K562 (cell line): ENCODE results near the gene CMTM4. TPM values are rescaled to one million over a fixed set of nuclear protein-coding genes. Genes with fewer than 3 reads are reported as not detected.

Experiments
- BRD4 ChIP-seq: fragments of 200-600 bp; sonication (generic); IDR thresholded peaks from 2 replicates; pipeline ENCODE4 v1.6.1; 2017; ENCODE audit warnings: inconsistent platforms
- CCNT2 ChIP-seq: IDR thresholded peaks from 2 replicates; pipeline ENCODE4 v1.6.1; 2011; ENCODE audit warnings: borderline replicate concordance, low read depth, mild to moderate bottlenecking, moderate library complexity, mixed read lengths, low read length; ENCODE audit not compliant: insufficient read length; ENCODE audit errors: extremely low read depth
- HNRNPH1 ChIP-seq: fragments of 200-400 bp; formaldehyde crosslinking; optimal IDR thresholded peaks from 2 replicates; pipeline ENCODE3; 2017; ENCODE audit warnings: low read depth, mild to moderate bottlenecking, low read length, moderate library complexity
- HOXB6 ChIP-seq: fragments of 250-450 bp; sonication (Bioruptor Pico); IDR thresholded peaks from 2 replicates; pipeline ENCODE4 v1.5.1; 2022; ENCODE audit warnings: mild to moderate bottlenecking, borderline replicate concordance
- KAT7 ChIP-seq: sonication (generic); formaldehyde crosslinking; IDR thresholded peaks from 2 replicates; pipeline ENCODE4 v1.8.0; 2022; ENCODE audit warnings: missing genetic modification reagents, mild to moderate bottlenecking, borderline replicate concordance
- LCOR ChIP-seq: sonication (generic); formaldehyde crosslinking; IDR thresholded peaks from 2 replicates; pipeline ENCODE4 v1.8.0; 2022; ENCODE audit warnings: mild to moderate bottlenecking, missing genetic modification reagents
- MCM2 ChIP-seq: fragments of 450-650 bp; IDR thresholded peaks from 2 replicates; pipeline ENCODE4 v1.6.1; 2017; ENCODE audit warnings: low read depth, mild to moderate bottlenecking
- PHF21A ChIP-seq: fragments of 450-650 bp; IDR thresholded peaks from 2 replicates; pipeline ENCODE4 v1.6.1; 2017; ENCODE audit warnings: low read depth, borderline replicate concordance
- POLR2AphosphoS5 ChIP-seq: IDR thresholded peaks from 2 replicates; pipeline ENCODE4 v1.6.1; 2011; ENCODE audit warnings: mild to moderate bottlenecking, low read depth, low read length, moderate library complexity; ENCODE audit not compliant: control insufficient read depth, insufficient read depth
- SIX5 ChIP-seq, 2 experiments: IDR thresholded peaks; 2 replicates each; pipeline ENCODE4 v1.6.1; 2011; ENCODE audit warnings: low read length in 2 of 2, borderline replicate concordance in 1 of 2, low read depth in 1 of 2, mild to moderate bottlenecking in 1 of 2, moderate library complexity in 1 of 2; ENCODE audit not compliant: insufficient read depth in 1 of 2
- SREBF2 ChIP-seq: sonication (generic); formaldehyde crosslinking; IDR thresholded peaks from 2 replicates; pipeline ENCODE4 v1.4.0; 2020; ENCODE audit warnings: mild to moderate bottlenecking, missing genetic modification reagents
- TAF15 ChIP-seq: fragments of 200-400 bp; formaldehyde crosslinking; IDR thresholded peaks from 2 replicates; pipeline ENCODE4 v1.6.1; 2017; ENCODE audit warnings: mild to moderate bottlenecking, low read depth, low read length, moderate library complexity
- USF2 ChIP-seq: sonication (generic); formaldehyde crosslinking; IDR thresholded peaks from 2 replicates; pipeline ENCODE4 v1.5.0; 2020; ENCODE audit warnings: missing genetic modification reagents
- ZEB2 ChIP-seq: fragments of 450-650 bp; IDR thresholded peaks from 2 replicates; pipeline ENCODE4 v1.6.1; 2016
- ZKSCAN8 ChIP-seq: fragments of 200-800 bp; sonication (Bioruptor generic); IDR thresholded peaks from 2 replicates; pipeline ENCODE4 v1.6.1; 2016; ENCODE audit warnings: missing genetic modification characterization, missing compliant biosample characterization
- ZNF586 ChIP-seq: fragments of 450-650 bp; formaldehyde crosslinking; conservative IDR thresholded peaks from 2 replicates; pipeline ENCODE4 v1.4.0; 2020; ENCODE audit warnings: mild to moderate bottlenecking, moderate library complexity
- polyA plus RNA-seq, 8 experiments: library from polyadenylated mRNA; depleted of rRNA in 4 of 8; stranded (reverse) in 5 of 8; unstranded in 3 of 8; fragments of >200 nt; fragmentation: Nextera tagmentation in 2 of 8; fragmentation: Illumina TruSeq in 1 of 8; extraction: Ambion mirVana in 2 of 8; extraction: Trizol in 1 of 8; gene quantifications; 2 replicates each; pipeline versions ENCODE4 v1.2.1 to v1.2.3, GENCODE V29; 2011 to 2014; ENCODE audit warnings: inconsistent platforms in 1 of 8, missing spikeins in 1 of 8
- total RNA-seq, 7 experiments: library from RNA; depleted of rRNA in 6 of 7; stranded (reverse); fragments of >200 nt in 6 of 7; fragmentation: Illumina TruSeq in 2 of 7; extraction: Trizol in 2 of 7; gene quantifications; 2 replicates each; pipeline versions ENCODE4 v1.2.1 to v1.2.3, GENCODE V29; 2011 to 2021; ENCODE audit warnings: low replicate concordance in 1 of 7
- TF ChIP-seq, protein P1 (sequence below): fragments of 450-650 bp; IDR thresholded peaks from 2 replicates; pipeline ENCODE4 v1.6.1; 2014; ENCODE audit warnings: low read depth, mild to moderate bottlenecking, moderate library complexity, borderline replicate concordance
- TF ChIP-seq, protein P2 (sequence below): sonication (generic); formaldehyde crosslinking; IDR thresholded peaks from 2 replicates; pipeline ENCODE4 v1.4.0; 2020; ENCODE audit warnings: mild to moderate bottlenecking, missing genetic modification reagents
- TF ChIP-seq, protein P3 (sequence below), 3 experiments: fragments of 200-800 bp in 1 of 3; sonication (Bioruptor generic) in 1 of 3; sonication (generic) in 1 of 3; formaldehyde crosslinking in 1 of 3; IDR thresholded peaks; 2 replicates each; pipeline versions ENCODE4 v1.6.1 to v1.8.0; 2016 to 2022; ENCODE audit warnings: mild to moderate bottlenecking in 2 of 3, missing compliant biosample characterization in 2 of 3, missing genetic modification characterization in 2 of 3, missing genetic modification reagents in 1 of 3
- TF ChIP-seq, protein P4 (sequence below): sonication (generic); formaldehyde crosslinking; IDR thresholded peaks from 2 replicates; pipeline ENCODE4 v1.8.0; 2022; ENCODE audit warnings: missing genetic modification reagents, mild to moderate bottlenecking, moderate library complexity, borderline replicate concordance

The CMTM4 gene
- total and polyA plus RNA-seq, 9 of the 15 experiments (the other 6 are each of a cell fraction or from before 2014, with no cell fraction given), result 2.0 to 21.3 (median 12.5) TPM

DNA sequence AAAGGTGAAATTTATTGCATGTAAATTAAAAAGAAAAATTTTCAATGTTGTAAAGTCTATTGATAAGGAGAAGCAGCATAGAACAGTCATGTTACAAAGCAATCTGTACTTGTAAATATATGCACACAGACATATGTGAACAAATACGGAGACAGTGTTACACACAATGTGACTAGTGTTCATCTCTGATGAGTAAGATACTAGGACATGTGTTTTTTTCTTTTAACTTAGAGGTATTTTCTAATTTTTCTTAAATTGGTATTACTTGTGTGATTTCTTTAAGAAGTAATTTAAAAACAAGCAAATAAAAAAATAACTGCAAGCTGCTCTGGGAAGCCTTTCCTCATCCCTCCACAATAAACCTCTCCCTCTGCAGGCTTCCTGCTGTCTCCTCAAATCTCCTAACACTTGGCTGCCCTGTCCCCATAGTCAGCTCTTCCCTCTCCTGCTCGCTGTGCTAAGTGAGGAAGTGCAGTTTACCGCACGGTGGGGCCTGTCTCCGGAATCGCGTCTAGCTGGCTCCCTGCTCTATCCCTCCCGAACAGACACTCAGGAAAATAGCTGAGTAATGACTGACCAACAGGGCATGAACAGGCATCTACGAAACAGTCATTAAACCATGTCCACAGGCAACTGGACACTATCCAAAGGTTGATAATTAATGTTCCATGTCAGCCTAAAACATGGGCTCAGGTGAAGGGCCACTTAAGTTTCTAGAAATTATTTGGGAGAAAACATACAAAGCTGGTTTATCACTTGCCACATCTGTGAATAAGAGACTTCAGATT, 35.9 kb downstream of the CMTM4 start (continued):
- TF ChIP-seq, protein P1, sequence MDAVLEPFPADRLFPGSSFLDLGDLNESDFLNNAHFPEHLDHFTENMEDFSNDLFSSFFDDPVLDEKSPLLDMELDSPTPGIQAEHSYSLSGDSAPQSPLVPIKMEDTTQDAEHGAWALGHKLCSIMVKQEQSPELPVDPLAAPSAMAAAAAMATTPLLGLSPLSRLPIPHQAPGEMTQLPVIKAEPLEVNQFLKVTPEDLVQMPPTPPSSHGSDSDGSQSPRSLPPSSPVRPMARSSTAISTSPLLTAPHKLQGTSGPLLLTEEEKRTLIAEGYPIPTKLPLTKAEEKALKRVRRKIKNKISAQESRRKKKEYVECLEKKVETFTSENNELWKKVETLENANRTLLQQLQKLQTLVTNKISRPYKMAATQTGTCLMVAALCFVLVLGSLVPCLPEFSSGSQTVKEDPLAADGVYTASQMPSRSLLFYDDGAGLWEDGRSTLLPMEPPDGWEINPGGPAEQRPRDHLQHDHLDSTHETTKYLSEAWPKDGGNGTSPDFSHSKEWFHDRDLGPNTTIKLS, result peak; percentile 75; the same call in 1 of the 2 replicates
- TF ChIP-seq, protein P2, sequence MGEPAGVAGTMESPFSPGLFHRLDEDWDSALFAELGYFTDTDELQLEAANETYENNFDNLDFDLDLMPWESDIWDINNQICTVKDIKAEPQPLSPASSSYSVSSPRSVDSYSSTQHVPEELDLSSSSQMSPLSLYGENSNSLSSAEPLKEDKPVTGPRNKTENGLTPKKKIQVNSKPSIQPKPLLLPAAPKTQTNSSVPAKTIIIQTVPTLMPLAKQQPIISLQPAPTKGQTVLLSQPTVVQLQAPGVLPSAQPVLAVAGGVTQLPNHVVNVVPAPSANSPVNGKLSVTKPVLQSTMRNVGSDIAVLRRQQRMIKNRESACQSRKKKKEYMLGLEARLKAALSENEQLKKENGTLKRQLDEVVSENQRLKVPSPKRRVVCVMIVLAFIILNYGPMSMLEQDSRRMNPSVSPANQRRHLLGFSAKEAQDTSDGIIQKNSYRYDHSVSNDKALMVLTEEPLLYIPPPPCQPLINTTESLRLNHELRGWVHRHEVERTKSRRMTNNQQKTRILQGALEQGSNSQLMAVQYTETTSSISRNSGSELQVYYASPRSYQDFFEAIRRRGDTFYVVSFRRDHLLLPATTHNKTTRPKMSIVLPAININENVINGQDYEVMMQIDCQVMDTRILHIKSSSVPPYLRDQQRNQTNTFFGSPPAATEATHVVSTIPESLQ (CRISPR knock-in tag), result no peak
- TF ChIP-seq USF2 (CRISPR knock-in tag) (no peak), ZEB2 (no peak), SREBF2 (CRISPR knock-in tag) (no peak), PHF21A (peak; percentile 58; the same call in 1 of the 2 replicates), TAF15 (no peak), LCOR (no peak), CCNT2 (no peak), MCM2 (no peak), BRD4 (no peak), ZNF586 (no peak), HNRNPH1 (no peak), HOXB6 (CRISPR knock-in tag) (no peak), POLR2AphosphoS5 (peak; percentile 52), ZKSCAN8 (no peak), KAT7 (CRISPR knock-in tag) (no peak), SIX5 (IDR thresholded peaks at IDR 0.05; ENCODE audit: borderline replicate concordance in 1 of 2, insufficient read depth in 1 of 2, low read depth in 1 of 2, low read length in 2 of 2) (no peak)
- TF ChIP-seq, protein P3, sequence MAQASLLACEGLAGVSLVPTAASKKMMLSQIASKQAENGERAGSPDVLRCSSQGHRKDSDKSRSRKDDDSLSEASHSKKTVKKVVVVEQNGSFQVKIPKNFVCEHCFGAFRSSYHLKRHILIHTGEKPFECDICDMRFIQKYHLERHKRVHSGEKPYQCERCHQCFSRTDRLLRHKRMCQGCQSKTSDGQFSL (CRISPR knock-in tag; IDR thresholded peaks at IDR 0.05), result no peak
- TF ChIP-seq, protein P3 (tag; IDR thresholded peaks at IDR 0.05), result no peak
- TF ChIP-seq, protein P4, sequence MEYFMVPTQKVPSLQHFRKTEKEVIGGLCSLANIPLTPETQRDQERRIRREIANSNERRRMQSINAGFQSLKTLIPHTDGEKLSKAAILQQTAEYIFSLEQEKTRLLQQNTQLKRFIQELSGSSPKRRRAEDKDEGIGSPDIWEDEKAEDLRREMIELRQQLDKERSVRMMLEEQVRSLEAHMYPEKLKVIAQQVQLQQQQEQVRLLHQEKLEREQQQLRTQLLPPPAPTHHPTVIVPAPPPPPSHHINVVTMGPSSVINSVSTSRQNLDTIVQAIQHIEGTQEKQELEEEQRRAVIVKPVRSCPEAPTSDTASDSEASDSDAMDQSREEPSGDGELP (CRISPR knock-in tag), result 0 out of 2 replicates have a peak, but pooled peaks have one; percentile 25
